Astrocyte (in vitro differentiated cells and primary cell): ENCODE results near the gene MAP4K4.

ENCODE experiments used
- CTCF ChIP-seq: IDR thresholded peaks from 2 replicates; pipeline ENCODE4 v1.5.1; 2011; ENCODE audit warnings: low read depth, mild to moderate bottlenecking, inconsistent platforms, low read length, moderate library complexity; ENCODE audit not compliant: insufficient read depth
- EZH2 ChIP-seq: IDR thresholded peaks from 2 replicates; pipeline ENCODE4 v1.6.1; 2012; ENCODE audit warnings: mild to moderate bottlenecking, low read length, inconsistent platforms; ENCODE audit not compliant: insufficient read depth

- TF ChIP-seq CTCF (no peak), EZH2 (no peak)
These were observed 44.0 kb upstream of the MAP4K4 start for GRCh38 chr2:101653469-101653868.
